Stomach (tissue), 4 donors: Measurements from ENCODE around the gene PCDH9.

Experiments used
- EP300 ChIP-seq: sonication (generic); formaldehyde crosslinking; IDR thresholded peaks from one replicate; pipeline ENCODE4 v1.6.1; 2017; ENCODE audit warnings: antibody characterized with exemption
- POLR2A ChIP-seq, 4 donors: fragments of 450-650 bp; IDR thresholded peaks; one replicate each; pipeline ENCODE4 v1.6.1; 2016; ENCODE audit warnings: antibody characterized with exemption in 4 of 4, control low read depth in 2 of 4, mild to moderate bottlenecking in 1 of 4, moderate library complexity in 1 of 4
- TF ChIP-seq, protein P1 (sequence below), 7 experiments: fragments of 450-650 bp in 4 of 7; fragments of 200-600 bp in 3 of 7; sonication (generic) in 3 of 7; IDR thresholded peaks; one replicate each; pipeline ENCODE4 v1.5.1; 2016 to 2019; ENCODE audit warnings: antibody characterized with exemption in 7 of 7, control low read depth in 2 of 7, mild to moderate bottlenecking in 1 of 7

GRCh38 chr13:66830940-66831716 is 399.0 kb downstream of the PCDH9 start:
- TF ChIP-seq, protein P1, sequence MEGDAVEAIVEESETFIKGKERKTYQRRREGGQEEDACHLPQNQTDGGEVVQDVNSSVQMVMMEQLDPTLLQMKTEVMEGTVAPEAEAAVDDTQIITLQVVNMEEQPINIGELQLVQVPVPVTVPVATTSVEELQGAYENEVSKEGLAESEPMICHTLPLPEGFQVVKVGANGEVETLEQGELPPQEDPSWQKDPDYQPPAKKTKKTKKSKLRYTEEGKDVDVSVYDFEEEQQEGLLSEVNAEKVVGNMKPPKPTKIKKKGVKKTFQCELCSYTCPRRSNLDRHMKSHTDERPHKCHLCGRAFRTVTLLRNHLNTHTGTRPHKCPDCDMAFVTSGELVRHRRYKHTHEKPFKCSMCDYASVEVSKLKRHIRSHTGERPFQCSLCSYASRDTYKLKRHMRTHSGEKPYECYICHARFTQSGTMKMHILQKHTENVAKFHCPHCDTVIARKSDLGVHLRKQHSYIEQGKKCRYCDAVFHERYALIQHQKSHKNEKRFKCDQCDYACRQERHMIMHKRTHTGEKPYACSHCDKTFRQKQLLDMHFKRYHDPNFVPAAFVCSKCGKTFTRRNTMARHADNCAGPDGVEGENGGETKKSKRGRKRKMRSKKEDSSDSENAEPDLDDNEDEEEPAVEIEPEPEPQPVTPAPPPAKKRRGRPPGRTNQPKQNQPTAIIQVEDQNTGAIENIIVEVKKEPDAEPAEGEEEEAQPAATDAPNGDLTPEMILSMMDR (IDR thresholded peaks at IDR 0.05): no peak
- no peak for TF ChIP-seq POLR2A (IDR thresholded peaks at IDR 0.05)
- TF ChIP-seq EP300: no peak
